ENCODE measurements around the gene PGA5. TPM values are rescaled to one million over a fixed set of nuclear protein-coding genes. Genes with fewer than 3 reads are reported as not detected.
"Not testable (repeated sequence)": the region's sequence is repeated elsewhere in the genome, so short reads cannot be mapped to it uniquely, and the experiment has no call there.

Gene PGA5
- total and polyA plus RNA-seq, 8 donors: 5.9 to 6,178 (median 1,177) TPM

GRCh38 chr11:61229458-61229857 is 11.5 kb upstream of the PGA5 start:
- H3K27me3 ChIP-seq, H3K4me1 ChIP-seq: not testable (repeated sequence)

GRCh38 chr11:61231033-61231432 is 9.9 kb upstream of the PGA5 start:
- no CpG with 5 or more reads among the region's 15 CpGs for WGBS, 5 donors

More at GRCh38 chr11:61229458-61229857, 11.5 kb upstream of the PGA5 start:
- H3K36me3 ChIP-seq; H3K27ac ChIP-seq; intact Hi-C loops (cut with DNase I; ENCODE audit: low total_unique reads); H3K4me3 ChIP-seq; DNase-seq; H3K9me3 ChIP-seq: not testable (repeated sequence)
- WGBS, 5 donors: no CpG with 5 or more reads among the region's 6 CpGs

GRCh38 chr11:61231585-61231984 is 9.4 kb upstream of the PGA5 start:
- no CpG with 5 or more reads among the region's 5 CpGs for WGBS, 5 donors
- H3K4me1 ChIP-seq; H3K27ac ChIP-seq; H3K27me3 ChIP-seq; intact Hi-C loops (cut with DNase I; ENCODE audit: low total_unique reads); H3K36me3 ChIP-seq; H3K9me3 ChIP-seq; DNase-seq; H3K4me3 ChIP-seq: not testable (repeated sequence)
- TF ChIP-seq POLR2AphosphoS5 (IDR thresholded peaks at IDR 0.05): peak in 1 of 3 donors; percentile 73

More at GRCh38 chr11:61231033-61231432, 9.9 kb upstream of the PGA5 start:
- H3K4me3 ChIP-seq; DNase-seq; H3K27me3 ChIP-seq; H3K36me3 ChIP-seq; intact Hi-C loops (cut with DNase I; ENCODE audit: low total_unique reads); H3K9me3 ChIP-seq; H3K4me1 ChIP-seq; H3K27ac ChIP-seq: not testable (repeated sequence)

GRCh38 chr11:61232548-61233145 is 8.3 kb upstream of the PGA5 start:
- H3K9me3 ChIP-seq; intact Hi-C loops (cut with DNase I; ENCODE audit: low total_unique reads); H3K27ac ChIP-seq; H3K27me3 ChIP-seq; H3K36me3 ChIP-seq; DNase-seq; H3K4me3 ChIP-seq; H3K4me1 ChIP-seq: not testable (repeated sequence)
- no CpG with 5 or more reads among the region's 3 CpGs for WGBS, 5 donors

GRCh38 chr11:61237130-61237529 is 3.8 kb upstream of the PGA5 start:
- H3K36me3 ChIP-seq; H3K4me3 ChIP-seq; intact Hi-C loops (cut with DNase I; ENCODE audit: low total_unique reads); H3K27me3 ChIP-seq; DNase-seq; H3K9me3 ChIP-seq; H3K27ac ChIP-seq; H3K4me1 ChIP-seq: not testable (repeated sequence)
- no CpG with 5 or more reads among the region's 4 CpGs for WGBS, 5 donors

GRCh38 chr11:61240288-61240687 is 687 bp upstream of the PGA5 start:
- H3K4me1 ChIP-seq; H3K27ac ChIP-seq; intact Hi-C loops (cut with DNase I; ENCODE audit: low total_unique reads); H3K36me3 ChIP-seq; H3K4me3 ChIP-seq; DNase-seq; H3K9me3 ChIP-seq; H3K27me3 ChIP-seq: not testable (repeated sequence)
- WGBS, 5 donors: 66 to 77% (median 76%) methylated on average over 7 to 8 of the region's 8 CpGs

GRCh38 chr11:61241526-61241925 is 551 bp downstream of the PGA5 start:
- WGBS, 5 donors: no CpG with 5 or more reads among the region's 5 CpGs
- H3K27ac ChIP-seq; H3K36me3 ChIP-seq; DNase-seq; H3K27me3 ChIP-seq; H3K4me3 ChIP-seq; intact Hi-C loops (cut with DNase I; ENCODE audit: low total_unique reads); H3K9me3 ChIP-seq; H3K4me1 ChIP-seq: not testable (repeated sequence)

GRCh38 chr11:61245284-61245964 is 4.4 kb downstream of the PGA5 start:
- H3K36me3 ChIP-seq; H3K9me3 ChIP-seq; H3K4me3 ChIP-seq; H3K27ac ChIP-seq; H3K27me3 ChIP-seq; H3K4me1 ChIP-seq; intact Hi-C loops (cut with DNase I; ENCODE audit: low total_unique reads); DNase-seq: not testable (repeated sequence)
- no CpG with 5 or more reads among the region's 10 CpGs for WGBS, 5 donors

GRCh38 chr11:61248071-61248470 is 7.1 kb downstream of the PGA5 start:
- H3K4me1 ChIP-seq; H3K9me3 ChIP-seq; DNase-seq; intact Hi-C loops (cut with DNase I; ENCODE audit: low total_unique reads); H3K27ac ChIP-seq; H3K36me3 ChIP-seq; H3K4me3 ChIP-seq; H3K27me3 ChIP-seq: not testable (repeated sequence)
- 69 to 89% (median 80%) methylated on average over 8 to 9 of the region's 9 CpGs for WGBS, 5 donors

GRCh38 chr11:61249201-61249600 is 8.2 kb downstream of the PGA5 start:
- H3K36me3 ChIP-seq; H3K4me3 ChIP-seq; intact Hi-C loops (cut with DNase I; ENCODE audit: low total_unique reads); H3K27me3 ChIP-seq; H3K4me1 ChIP-seq; DNase-seq; H3K27ac ChIP-seq; H3K9me3 ChIP-seq: not testable (repeated sequence)
- 68 to 79% (median 78%) methylated on average over 8 of the region's 8 CpGs for WGBS, 5 donors

GRCh38 chr11:61250796-61251765 is 10.1 kb downstream of the PGA5 start:
- 51 to 62% (median 60%) methylated on average over 20 of the region's 20 CpGs for WGBS, 5 donors
- H3K36me3 ChIP-seq; H3K4me1 ChIP-seq; H3K4me3 ChIP-seq; intact Hi-C loops (cut with DNase I; ENCODE audit: low total_unique reads); H3K27ac ChIP-seq; H3K27me3 ChIP-seq; H3K9me3 ChIP-seq: not testable (repeated sequence)
- DNase-seq: peak in 1 of 2 donors; percentile 61

Measured in stomach (tissue), 9 donors.